Thyroid gland (tissue), 4 donors: ENCODE data around the gene NLGN1.

Experiments used
- POLR2A ChIP-seq, 2 donors: fragments of 450-650 bp; IDR thresholded peaks; one replicate each; pipeline ENCODE4 v1.6.1; 2017; ENCODE audit warnings: antibody characterized with exemption in 2 of 2, mild to moderate bottlenecking in 2 of 2, moderate library complexity in 1 of 2
- TF ChIP-seq, protein P1 (sequence below), 6 experiments: fragments of 200-600 bp in 3 of 6; fragments of 450-650 bp in 3 of 6; sonication (generic) in 3 of 6; IDR thresholded peaks; one replicate each; pipeline ENCODE4 v1.5.1; 2016 to 2019; ENCODE audit warnings: antibody characterized with exemption in 6 of 6, mild to moderate bottlenecking in 2 of 6, inconsistent platforms in 1 of 6, moderate library complexity in 1 of 6

DNA sequence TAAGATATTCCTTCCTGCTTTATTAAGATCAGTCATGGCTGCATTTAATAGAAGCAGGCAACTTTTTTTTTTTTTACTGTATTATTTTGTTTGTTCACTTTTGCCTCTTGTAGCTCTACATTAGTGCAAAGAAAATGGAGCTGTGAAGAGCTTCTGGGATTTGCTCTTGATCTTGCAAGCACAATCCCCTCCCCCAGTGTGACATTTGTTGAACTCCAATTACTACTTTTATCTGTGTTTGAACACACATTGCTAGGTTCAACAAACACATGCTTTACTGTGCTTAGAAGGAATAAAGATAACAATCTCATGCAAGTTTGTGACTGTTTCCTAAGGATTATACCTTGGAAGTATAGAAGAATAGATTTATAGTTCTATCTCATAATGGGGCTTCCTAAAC, 648.8 kb downstream of the NLGN1 start:
- TF ChIP-seq, protein P1, sequence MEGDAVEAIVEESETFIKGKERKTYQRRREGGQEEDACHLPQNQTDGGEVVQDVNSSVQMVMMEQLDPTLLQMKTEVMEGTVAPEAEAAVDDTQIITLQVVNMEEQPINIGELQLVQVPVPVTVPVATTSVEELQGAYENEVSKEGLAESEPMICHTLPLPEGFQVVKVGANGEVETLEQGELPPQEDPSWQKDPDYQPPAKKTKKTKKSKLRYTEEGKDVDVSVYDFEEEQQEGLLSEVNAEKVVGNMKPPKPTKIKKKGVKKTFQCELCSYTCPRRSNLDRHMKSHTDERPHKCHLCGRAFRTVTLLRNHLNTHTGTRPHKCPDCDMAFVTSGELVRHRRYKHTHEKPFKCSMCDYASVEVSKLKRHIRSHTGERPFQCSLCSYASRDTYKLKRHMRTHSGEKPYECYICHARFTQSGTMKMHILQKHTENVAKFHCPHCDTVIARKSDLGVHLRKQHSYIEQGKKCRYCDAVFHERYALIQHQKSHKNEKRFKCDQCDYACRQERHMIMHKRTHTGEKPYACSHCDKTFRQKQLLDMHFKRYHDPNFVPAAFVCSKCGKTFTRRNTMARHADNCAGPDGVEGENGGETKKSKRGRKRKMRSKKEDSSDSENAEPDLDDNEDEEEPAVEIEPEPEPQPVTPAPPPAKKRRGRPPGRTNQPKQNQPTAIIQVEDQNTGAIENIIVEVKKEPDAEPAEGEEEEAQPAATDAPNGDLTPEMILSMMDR (IDR thresholded peaks at IDR 0.05): no peak
- TF ChIP-seq POLR2A (IDR thresholded peaks at IDR 0.05): no peak
